ENCODE results near the gene SP3.
"Not testable (repeated sequence)": the region's sequence is repeated elsewhere in the genome, so short reads cannot be mapped to it uniquely, and the experiment has no call there.

SP3 gene

DNA sequence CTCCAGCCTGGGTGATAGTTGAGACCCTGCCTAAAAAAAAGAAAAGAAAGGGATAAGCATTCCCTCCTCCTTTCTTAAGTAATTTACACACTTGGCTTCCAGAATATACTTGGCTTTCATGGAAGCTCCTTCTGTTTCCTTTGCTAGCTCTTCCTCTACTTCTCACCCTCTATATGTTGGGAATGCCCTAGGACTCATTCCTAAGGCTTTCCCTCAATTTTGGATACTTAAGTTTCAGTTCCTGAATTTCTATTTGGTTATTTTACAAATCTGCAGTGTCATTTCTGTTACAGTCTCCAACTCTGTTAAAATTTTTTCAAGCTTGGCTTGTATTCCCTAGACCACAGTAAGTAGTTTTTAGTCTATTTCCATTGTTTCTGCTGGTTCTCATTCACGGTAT, 23.6 kb downstream of the SP3 start:
- DNase-seq, result no peak

DNA sequence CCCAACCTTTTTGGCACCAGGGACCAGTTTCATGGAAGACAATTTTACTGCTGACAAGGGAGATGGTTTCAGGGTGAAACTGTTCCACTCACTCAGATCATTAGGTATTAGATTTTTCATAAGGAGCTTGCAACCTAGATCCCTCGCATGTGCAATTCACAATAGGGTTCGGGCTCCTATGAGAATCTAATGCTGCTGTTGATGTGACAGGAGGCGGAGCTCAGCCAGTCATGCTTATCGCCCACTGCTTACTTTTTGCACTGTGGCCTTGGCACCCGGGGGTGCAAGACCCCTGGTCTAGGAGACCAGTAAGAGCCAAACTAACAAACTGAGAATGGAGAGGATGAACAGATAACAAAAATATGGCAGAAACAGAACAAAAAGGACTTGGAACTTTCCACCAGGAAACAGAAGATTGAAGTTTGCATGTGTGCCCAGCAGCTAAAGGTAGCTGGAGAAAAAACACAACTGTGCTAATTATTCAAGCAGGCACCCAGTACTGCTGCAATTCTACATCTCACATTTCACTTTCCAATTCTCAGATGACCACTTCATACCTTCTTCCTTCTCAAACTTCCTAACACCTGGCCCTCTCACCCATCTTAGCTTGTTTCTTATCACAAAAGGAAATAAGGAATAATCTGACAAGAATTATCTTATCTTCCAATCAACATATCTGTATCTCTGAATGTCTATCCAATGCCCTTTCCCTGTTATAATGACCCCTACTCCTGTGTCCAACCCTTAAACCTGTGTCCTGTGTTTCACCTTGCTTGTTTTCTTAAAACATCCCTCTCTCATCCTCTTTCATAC, 24.8 kb downstream of the SP3 start:
- DNase-seq, result no peak

DNA sequence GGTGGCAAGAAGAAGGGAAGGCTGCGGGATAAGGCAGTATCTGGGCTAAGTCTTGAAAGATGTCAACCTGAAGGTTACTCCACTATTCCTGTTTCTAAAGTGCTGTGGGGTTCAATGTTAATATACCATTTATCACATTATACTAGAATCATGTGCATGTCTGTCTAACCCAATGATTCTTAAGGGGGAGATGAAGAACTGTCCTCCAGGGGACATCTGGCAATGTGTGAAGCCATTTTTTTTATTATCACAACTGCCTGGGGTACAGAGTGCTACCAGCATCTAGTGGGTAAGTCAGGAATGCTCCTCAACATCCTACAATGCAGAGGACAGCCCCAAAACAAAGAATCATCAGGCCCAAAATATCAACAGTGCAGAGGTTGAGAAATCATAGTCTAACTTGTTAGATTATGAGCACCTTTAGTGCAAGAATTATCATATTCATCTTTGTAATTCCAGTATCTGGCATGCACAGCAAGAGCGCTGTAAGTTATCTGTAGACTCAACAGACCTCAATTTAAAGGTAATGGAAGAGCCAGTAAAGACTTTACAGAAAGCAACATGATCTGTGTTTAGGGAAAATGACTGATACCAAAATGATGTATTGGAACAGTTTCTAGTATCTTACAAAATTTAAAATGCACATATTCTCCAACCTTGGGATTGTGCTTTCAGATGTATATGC, 26.3 kb downstream of the SP3 start:
- DNase-seq, result no peak

DNA sequence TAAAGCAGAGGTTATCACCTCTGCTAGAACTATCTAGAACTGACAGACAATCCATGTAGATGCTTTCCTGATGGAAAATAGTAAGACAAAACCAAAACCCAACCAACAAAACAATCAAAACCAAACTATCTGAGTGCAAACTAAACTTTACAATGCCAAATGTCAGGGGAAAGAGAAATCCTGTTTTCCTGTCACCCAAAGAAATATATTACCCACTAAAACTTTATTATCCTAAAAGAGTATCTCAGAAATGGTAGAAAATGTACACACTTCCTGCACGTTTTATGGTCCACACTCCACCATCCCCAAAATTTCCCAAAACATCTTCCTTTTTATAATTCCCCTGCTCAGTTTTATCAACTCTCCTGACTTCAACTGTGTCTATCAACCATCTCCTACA, 29.9 kb downstream of the SP3 start:
- DNase-seq, result no peak

DNA sequence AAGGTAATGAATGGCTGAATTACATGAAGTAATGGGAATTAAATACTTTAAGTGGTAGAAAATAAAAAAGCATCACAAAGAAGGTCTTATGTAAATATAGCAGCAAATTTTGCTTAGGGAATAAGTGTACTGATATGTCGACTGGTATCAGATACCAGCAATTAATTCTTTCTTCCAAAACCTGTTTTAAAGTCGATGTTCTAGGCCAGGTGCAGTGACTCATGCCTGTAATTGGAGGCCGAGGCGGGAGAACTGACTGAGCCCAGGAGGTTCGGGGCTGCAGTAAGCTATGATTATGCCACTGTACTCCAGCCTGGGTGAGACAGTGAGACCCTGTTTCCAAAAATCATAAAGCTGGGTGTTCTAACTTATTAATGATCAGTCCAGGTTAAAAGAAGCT, 30.3 kb downstream of the SP3 start:
- DNase-seq, result no peak

DNA sequence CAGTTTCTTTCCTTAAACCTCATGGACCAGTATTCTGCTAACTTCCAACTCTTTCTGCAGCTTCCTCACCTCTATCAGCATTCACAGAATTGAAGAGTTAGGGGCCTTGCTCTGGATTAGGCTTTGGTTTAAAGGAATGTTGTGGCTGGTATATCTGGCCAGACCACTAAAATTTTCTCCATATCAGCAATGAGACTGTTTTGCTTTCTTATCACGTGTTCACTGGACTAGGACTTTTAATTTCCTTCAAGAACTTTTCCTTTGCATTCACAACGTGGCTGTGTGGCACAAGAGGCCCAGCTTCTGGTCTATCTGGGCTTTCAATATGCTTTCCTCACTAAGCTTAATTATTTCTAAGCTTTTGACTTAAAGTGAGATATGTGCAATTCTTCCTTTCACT, 33.4 kb downstream of the SP3 start:
- DNase-seq, result no peak

DNA sequence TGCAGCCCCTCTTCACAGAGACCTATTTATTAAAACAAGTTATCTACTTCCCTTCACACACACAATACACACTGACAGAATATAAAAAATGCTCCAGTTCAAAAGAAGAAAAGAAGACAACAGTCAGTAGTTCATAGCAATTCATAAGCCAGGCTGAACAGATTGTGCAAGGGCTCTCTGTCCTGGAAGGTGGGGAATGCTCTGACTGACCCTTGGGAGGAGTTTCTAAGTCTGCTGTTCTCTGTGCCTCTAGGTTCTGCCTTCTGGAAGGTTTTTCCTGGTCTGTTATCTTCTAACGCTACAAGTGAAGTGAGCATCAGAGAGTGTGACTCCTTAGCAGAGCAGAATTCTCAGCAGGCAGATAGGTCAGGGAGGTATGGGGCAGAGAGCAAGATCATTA, 35.7 kb downstream of the SP3 start:
- no peak for DNase-seq

DNA sequence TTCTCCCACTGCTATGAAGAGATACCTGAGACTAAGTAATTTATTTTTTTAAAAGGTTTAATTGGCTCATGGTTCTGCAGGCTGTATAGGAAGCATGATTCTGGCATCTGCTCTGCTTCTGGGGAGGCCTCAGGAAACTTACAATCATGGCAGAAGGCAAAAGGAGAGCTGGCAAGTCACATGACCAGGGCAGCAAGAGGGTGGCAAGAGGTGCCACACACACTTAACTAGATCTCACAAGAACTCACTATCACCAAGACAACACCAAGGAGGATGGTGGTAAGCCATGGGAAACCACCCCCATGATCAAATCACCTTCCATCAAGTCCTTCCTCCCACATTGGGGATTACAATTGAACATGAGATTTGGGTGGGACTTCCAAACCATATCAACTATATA, 38.3 kb downstream of the SP3 start:
- no peak for DNase-seq

DNA sequence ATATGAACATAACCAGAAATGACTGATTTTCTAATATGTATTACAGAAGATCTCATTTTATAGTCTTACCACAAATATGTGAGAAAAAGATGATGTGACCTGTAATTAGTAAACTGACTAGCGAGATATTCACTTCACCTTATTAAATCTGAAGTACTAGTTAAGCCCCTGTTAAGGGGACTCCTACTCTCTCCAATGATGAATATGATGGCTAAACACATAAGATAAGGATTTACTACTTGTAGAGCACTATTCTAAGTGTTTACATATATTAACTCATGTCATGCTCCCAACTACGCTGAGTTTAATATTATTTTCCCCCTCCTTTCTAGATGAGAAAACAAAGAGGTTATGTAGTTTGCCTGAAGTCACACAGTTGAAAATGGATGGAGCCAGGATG, 40.9 kb downstream of the SP3 start:
- no peak for DNase-seq

DNA sequence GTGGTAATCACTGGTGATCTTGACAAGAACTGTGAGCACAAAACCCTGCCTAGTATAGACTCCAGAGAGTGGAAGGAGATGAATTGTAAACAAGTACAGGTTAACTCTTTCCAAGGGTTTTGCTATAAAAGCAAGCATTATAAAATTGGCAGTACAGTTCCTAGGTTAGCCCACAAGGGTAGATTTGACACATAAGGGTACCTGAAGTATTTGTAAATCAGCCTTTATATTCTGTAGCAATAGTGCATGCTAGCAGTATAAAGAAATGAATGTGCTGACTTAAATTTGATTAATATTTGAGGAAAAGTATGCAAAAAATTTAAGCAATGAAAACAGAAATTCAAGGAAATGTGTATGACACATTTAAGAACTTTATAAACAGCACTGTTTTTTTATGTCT, 42.4 kb downstream of the SP3 start:
- DNase-seq, result no peak

DNA sequence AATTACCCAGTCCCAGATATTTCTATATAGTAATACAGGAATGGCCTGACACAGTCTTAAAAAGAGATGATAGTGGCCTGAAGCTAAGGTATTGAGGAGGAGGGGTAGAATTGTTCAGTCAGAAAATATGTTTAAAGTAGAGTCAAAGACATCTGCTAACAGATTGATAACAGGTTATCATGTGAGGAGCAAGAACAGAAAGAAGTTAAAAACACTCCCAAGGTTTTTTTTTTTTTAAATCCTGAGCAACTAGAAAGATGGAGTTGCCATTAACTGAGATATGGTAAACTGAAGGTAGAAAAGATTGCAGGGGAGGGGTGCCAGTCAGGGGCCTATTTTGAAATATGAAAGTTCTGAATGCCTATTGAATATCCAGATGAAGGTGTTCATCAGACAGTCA, 43.1 kb downstream of the SP3 start:
- no peak for DNase-seq

DNA sequence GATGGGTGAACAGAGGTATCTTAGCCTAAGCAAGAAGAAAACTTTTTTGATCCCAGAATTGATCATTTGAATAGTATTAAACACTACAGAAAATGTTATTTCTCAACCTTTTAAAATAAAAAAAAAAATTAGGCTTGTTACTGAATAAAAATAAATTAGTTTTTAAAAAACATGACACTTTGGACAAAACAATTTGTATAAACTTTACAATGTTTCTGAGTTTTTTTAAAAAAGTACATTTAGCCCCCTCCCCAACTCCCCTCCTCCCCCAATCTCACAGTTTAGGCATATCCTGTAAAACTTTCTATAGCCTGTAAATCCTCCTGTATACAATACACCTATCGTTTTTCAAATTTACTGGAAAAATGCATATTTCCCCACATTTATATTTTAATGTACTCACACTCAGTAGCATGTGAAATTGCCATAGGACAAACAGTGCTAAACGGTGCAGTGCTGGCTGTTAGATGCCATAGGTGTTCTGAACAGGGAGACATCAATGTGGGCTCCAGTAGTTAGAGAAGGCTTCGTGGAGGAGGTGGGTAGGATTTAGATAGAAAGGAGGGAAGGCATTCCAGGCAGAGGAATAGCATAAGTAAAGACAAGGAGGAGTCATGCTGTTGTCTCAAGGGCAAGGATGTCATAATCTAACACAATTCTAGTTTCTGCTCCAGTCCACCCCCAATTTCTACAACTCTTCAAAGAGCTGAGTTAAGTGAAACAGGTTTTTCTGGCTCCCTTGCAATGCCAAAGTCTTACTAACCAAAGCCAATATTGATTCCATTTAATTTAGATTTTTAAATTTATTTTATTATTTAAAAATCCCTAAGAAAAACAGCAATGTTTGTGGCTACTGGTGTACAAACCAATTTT, 50.9 kb downstream of the SP3 start:
- DNase-seq, result no peak

DNA sequence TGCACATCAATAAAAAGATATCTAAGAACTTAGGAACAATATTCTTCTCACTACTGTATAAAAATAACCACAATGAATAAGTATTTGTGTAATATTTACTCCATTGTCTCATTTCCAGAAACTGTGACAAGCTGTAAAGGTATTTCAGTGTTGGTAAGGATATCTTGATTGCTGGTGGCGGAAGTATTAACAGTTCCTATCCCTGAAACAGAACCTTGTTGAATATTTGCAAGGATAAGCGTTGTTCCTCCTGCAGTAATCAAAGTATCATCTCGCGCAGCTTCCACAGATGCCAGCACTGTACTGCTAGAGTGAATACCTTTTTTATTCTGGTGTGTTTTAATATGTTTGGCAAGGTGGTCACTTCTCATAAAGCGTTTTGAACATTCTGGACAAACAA, 55.3 kb downstream of the SP3 start:
- no peak for DNase-seq

DNA sequence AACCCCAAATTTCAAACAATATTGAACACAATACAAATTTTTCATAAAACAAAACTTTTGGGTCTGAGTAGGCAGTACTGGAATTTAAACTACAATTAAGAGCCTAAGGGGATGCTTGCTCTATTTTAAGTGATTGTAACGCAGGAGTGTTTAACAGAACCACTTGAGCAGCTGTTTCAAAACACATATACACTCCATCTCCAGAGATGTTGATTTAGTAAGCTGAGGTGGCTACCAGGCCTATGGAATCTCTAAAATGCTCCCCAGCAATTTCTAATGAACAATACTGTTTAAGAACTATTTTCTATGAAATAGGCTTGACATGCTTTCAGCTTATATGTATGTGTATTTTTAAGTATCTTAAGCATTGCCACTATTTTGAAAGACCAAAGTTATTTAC, 58.5 kb downstream of the SP3 start:
- no peak for DNase-seq

DNA sequence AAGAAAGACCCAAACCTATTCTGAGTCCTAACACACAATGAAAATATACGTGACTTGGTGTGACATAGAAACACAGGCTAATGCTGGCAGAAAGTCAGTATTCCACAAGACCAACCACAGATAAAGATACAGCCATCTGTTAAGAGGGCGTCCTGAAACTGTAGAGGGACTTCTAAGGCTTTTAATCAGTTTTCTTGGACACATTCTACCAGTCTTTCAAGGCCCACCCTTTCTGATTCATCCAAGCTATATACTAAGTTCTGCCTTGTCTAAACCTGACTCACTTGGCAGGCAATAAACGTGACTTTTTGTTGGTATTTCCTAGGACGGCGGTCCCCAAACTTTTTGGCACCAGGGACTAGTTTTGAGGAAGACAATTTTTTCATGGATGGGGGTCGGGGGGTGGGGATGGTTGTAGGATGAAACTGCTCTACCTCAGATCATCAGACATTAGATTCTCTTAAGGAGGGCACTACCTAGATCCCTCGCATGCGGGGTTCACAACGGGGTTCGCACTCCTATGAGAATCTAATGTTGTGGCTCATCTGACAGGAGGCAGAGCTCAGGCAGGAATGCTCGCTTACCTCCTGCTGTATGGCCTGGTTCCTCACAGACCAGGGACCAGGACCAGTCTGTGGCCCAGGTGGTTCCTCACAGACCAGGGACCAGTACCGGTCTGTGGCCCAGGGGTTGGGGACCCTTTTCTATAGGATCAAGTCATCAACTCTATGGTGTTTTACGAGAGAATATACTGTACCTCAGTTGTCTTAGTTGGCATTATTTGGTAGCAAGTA, 61.4 kb downstream of the SP3 start:
- DNase-seq, result no peak

DNA sequence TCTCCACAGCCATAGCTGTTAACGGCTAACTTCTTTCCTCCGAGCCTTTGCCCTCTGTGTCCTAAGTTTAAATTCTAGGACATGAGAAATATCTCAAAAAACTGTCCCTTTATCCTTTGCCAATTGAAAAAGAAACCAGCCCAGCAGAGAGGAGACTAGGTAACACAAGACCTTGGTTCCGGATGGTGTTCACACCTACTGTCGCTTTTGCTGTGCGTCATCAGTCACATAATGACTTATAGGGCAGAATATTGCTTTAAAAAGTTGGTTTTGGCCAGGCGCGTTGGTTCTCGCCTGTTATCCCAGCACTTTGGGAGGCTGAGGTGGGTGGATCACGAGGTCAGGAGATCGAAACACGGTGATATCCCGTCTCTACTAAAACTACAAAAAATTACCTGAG, 66.2 kb downstream of the SP3 start:
- no peak for DNase-seq

DNA sequence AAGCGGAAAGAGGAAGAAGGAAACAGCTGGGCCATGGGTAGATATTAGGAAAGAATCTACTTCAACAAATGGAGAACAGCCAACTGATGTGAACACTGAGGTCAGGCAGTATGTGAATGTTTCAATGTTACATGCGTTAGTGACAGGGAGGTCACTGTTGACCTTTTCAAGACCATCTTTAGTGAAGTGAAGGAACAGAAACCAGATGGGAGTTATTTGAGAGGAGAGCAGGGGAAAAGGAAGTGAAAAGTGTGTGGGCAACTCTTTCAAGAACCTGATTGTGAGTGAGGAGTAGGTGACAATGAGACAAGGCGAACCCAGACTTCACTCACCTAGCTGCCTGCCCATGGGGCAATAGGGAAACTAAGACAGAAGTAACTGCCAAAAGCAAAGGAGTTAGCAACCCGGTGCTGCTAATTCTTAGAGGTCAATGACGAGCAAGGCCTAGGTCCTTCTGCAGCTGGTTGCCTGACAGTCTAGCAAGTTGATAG, 67.0 kb downstream of the SP3 start:
- no peak for DNase-seq

DNA sequence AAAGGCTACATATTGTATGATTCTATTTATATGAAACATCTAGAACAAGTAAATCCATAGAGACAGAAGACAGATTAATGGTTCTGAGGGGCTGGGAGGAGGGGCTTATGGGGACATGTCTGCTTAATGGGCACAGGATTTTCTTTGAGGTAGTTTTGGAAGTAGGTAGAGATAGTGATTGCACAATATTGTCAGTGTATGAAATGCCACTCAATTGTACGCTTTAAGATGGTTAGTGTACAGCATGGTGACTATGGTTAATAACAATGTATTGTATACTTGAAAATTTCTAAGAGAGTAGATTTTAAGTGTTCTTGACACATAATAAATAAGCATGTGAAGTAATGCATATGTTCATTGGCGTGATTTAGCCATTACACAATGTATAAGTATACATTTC, 68.4 kb downstream of the SP3 start:
- no peak for DNase-seq

DNA sequence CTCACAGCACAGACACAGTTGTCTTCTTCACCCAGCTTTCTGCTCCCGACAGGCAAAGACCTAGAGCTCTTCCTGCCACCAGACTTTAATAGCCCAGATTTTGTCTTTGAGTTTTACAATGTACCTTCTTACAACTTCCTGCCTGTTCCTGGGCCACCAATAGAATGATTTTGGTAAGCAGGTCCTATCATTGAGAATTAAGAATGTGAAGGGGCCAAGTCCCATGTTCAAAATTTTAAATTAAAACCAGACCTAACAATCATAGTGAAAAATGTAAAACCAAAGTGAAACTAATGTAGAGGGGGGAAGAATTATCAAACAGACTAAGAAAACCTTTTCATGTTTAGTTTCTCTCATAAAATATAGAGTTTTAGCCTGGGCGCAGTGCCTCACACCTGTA, 72.8 kb downstream of the SP3 start:
- no peak for DNase-seq

DNA sequence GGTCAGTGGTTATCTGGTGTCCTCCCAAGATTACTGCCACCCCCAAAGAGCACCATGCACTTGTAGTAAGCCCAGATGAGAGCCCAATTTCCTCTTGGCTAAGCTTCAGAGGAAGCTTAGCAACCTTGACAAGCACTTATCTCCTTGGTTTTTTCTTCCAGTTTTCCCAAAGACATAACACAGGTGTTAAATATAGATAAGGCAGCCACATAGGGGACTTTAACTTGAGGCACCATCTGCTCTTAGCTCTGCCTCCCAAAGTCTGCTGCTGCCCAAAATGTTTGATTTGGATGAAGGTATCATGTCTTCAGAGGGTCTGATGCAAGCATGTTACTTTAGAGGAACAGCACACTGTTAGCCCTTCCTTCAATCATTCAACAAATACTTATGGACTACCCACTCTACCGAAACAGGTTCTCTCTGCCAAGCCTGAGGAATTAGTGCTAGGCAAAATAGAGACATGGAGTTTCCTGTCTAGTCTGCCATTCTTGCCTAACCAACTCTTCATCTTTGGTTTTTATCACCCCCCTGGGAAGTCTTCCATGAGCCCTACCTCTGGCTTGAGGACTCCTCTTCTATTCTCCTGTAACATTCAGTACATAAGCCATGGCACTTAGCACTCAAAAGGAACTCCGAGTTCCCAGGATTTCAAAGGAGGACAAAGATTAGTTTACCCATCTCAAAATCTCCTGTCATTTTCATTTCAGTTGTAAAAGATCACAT, 73.7 kb downstream of the SP3 start:
- DNase-seq, result no peak

DNA sequence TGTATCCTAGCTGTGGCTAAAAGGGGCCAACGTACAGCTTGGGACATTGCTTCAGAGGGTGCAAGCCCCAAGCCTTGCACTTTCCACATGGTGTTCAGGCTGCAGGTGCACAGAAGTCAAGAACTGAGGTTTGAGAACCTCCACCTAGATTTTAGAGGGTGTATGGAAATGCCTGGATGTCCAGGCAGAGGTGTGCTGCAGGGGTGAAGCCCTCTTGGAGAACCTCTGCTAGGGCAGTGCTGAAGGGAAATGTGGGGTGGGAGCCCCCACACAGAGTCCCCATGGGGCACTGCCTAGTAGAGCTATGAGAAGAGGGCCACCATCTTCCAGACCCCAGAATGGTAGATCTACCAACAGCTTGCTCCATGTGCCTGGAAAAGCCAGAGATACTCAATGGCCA, 75.7 kb downstream of the SP3 start:
- not testable (repeated sequence) for DNase-seq

DNA sequence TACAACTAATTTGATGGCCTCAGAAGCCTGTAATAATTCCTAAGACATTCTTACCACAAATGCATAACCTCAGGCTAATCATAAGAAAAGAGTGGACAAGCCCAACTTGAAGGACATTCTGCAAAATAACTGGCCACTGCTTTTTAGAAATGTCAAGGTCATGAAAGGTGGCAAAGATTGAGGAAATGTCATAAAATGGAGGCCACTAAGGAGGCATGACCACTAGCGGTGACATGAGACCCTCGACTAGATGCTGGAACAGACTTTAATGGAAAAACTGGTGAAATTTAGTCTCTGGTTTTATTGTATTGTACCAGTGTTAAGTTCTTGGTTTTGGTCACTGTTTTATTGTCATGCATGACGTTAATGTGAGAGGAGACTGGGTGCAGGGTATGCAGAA, 78.6 kb downstream of the SP3 start:
- no peak for DNase-seq

Data from stimulated activated CD4-positive, alpha-beta T cell treated with anti-CD3 and anti-CD28 coated beads, Interleukin-2, amount 100 ng/mL, for 24 hours (primary cell).